Naive thymus-derived CD4-positive, alpha-beta T cell (primary cell): ENCODE data around the gene CWC27. TPM values are rescaled to one million over a fixed set of nuclear protein-coding genes. Genes with fewer than 3 reads are reported as not detected.

Source experiments
- ATAC-seq: fragments of 150-1000 bp; cut with Tn5 transposase; 2 replicates; pipeline ENCODE4 v1.10.0; 2021; ENCODE audit warnings: mild to moderate bottlenecking, moderate library complexity
- CTCF ChIA-PET: fragments of 350-600 bp; sonication (Branson Sonifier 250); formaldehyde crosslinking; loops from one replicate; lab custom pipeline; 2021; ENCODE audit warnings: antibody characterized with exemption; lab: Charles Lee
- POLR2A ChIA-PET: fragments of 350-600 bp; sonication (Branson Sonifier 250); formaldehyde crosslinking; loops from one replicate; lab custom pipeline; 2021; ENCODE audit warnings: antibody characterized with exemption, inconsistent platforms; lab: Charles Lee
- DNase-seq, 9 donors: peaks; one replicate each; pipeline versions ENCODE4 v3.0.0 to v3.0.0-alpha.2; 2020 to 2022; ENCODE audit warnings: mixed read lengths in 1 of 9
- H3K27ac ChIP-seq: one replicate; pipeline ENCODE4 v1.7.0; 2013; ENCODE audit warnings: mild to moderate bottlenecking, low read depth, low read length, moderate library complexity
- H3K27me3 ChIP-seq, 2 donors: one replicate each; pipeline ENCODE4 v1.7.0; 2013; ENCODE audit warnings: low read length in 2 of 2, mild to moderate bottlenecking in 2 of 2, moderate library complexity in 2 of 2; ENCODE audit not compliant: control insufficient read depth in 2 of 2, insufficient read depth in 2 of 2
- H3K36me3 ChIP-seq, 3 experiments: 1 replicate in 2 of 3; 2 replicates in 1 of 3; pipeline ENCODE4 v1.7.0; 2013; ENCODE audit warnings: low read length in 3 of 3, mild to moderate bottlenecking in 3 of 3, moderate library complexity in 1 of 3; ENCODE audit not compliant: insufficient read depth in 3 of 3, control insufficient read depth in 2 of 3
- H3K4me1 ChIP-seq, 2 donors: one replicate each; pipeline ENCODE4 v1.7.0; 2013; ENCODE audit warnings: low read length in 2 of 2, mild to moderate bottlenecking in 2 of 2, moderate library complexity in 1 of 2; ENCODE audit not compliant: control insufficient read depth in 2 of 2, insufficient read depth in 2 of 2
- H3K4me3 ChIP-seq: 2 replicates; pipeline ENCODE4 v1.7.0; 2013; ENCODE audit warnings: mild to moderate bottlenecking, low read length
- H3K9me3 ChIP-seq, 3 experiments: 1 replicate in 2 of 3; 2 replicates in 1 of 3; pipeline ENCODE4 v1.7.0; 2013; ENCODE audit warnings: low read length in 3 of 3; ENCODE audit not compliant: control insufficient read depth in 2 of 3
- H3K27ac Mint-ChIP-seq, 9 donors: one replicate each; pipeline ENCODE4 v1.8.0; 2020 to 2022; ENCODE audit warnings: mixed read lengths in 9 of 9, mild to moderate bottlenecking in 8 of 9, moderate library complexity in 5 of 9, inconsistent platforms in 2 of 9
- H3K27me3 Mint-ChIP-seq, 5 donors: one replicate each; pipeline ENCODE4 v1.8.0; 2021 to 2022; ENCODE audit warnings: mixed read lengths in 5 of 5, mild to moderate bottlenecking in 1 of 5
- H3K36me3 Mint-ChIP-seq, 5 donors: one replicate each; pipeline ENCODE4 v1.8.0; 2020 to 2022; ENCODE audit warnings: mixed read lengths in 5 of 5, mild to moderate bottlenecking in 3 of 5, inconsistent platforms in 1 of 5
- H3K4me1 Mint-ChIP-seq, 7 donors: one replicate each; pipeline ENCODE4 v1.8.0; 2020 to 2022; ENCODE audit warnings: mixed read lengths in 7 of 7, mild to moderate bottlenecking in 3 of 7, inconsistent platforms in 1 of 7
- H3K4me3 Mint-ChIP-seq, 10 donors: one replicate each; pipeline ENCODE4 v1.8.0; 2020 to 2022; ENCODE audit warnings: mild to moderate bottlenecking in 10 of 10, mixed read lengths in 10 of 10, moderate library complexity in 6 of 10, inconsistent platforms in 2 of 10
- H3K9me3 Mint-ChIP-seq, 11 donors: one replicate each; pipeline ENCODE4 v1.8.0; 2020 to 2022; ENCODE audit warnings: mixed read lengths in 11 of 11, mild to moderate bottlenecking in 4 of 11, inconsistent platforms in 1 of 11, moderate library complexity in 1 of 11
- intact Hi-C, 2 donors: fragments of 100-400 bp; cut with micrococcal nuclease; formaldehyde crosslinking; loops; one replicate each; pipeline ENCODE4 v1.15.1; 2023
- polyA plus RNA-seq, 2 donors: library from polyadenylated mRNA; unstranded; fragments of 300-500 nt; fragmentation: Illumina TruSeq; gene quantifications; one replicate each; pipeline ENCODE4 v1.2.3, GENCODE V29; 2021
- total RNA-seq, 6 experiments: library from RNA in 5 of 6; stranded (reverse) in 5 of 6; gene quantifications; 1 replicate in 5 of 6; 2 replicates in 1 of 6; pipeline ENCODE4 v1.2.3 and lab custom pipeline; 2021 to 2026

Gene CWC27
- total and polyA plus RNA-seq, 7 experiments from 2014 or later: 17.8 to 41.8 (median 21.1) TPM

DNA sequence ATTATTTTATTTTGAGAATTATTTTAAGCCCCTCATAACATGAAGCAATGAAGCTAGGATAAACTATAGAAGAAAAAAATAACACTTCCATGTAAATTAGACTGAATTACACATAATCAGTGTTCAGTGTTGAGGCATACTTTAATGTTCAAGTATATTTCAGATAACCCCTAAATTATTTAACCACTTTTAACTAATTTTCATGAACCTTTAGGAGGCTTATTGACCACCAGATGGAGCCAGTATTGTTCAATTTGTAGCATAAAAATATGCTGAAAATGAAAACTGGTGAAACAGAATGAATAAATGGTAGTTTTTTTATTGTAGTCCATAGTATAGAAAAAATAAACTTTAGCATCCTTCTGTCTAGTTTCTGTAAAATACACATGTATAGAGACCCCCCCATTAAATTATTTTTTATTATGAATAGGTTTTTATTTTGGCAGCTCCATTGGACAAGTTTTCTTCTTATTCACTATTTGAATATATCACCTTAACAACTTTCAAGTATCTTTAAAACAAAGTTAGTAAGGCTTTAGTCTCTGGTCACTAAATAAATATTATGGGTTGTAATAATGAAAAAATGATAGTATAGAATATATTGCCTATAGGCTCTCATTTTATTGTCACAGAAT lies 190.1 kb downstream of the CWC27 start:
- H3K4me3 Mint-ChIP-seq: no peak overlapping the region
- H3K27me3 ChIP-seq: no peaks in the 10 kb centered on the region
- peaks cover 4 to 15% (median 10%) of the 10 kb centered on the region in 5 donors for H3K36me3 Mint-ChIP-seq
- DNase-seq (peak in 5 of 9 donors; percentile 3 to 20 (median 9)), ATAC-seq (no peak)
- intact Hi-C loops: loop anchor here (1.0 to 10.0 kb wide), 4 partner anchors 78 to 524 kb away; no protein-coding TSS in a partner anchor
- peaks cover 0 to 16% (median 6%) of the 10 kb centered on the region in 11 donors for H3K9me3 Mint-ChIP-seq
- no peaks in the 10 kb centered on the region for H3K4me1 Mint-ChIP-seq
- POLR2A ChIA-PET: interaction anchor here (0.6 kb wide), 1 partner anchor 21 kb away, joined by 3 read pairs; no protein-coding TSS in a partner anchor
- H3K27ac ChIP-seq: no peak overlapping the region
- no peaks in the 10 kb centered on the region for H3K4me1 ChIP-seq
- no peaks in the 10 kb centered on the region for H3K36me3 ChIP-seq
- H3K27me3 Mint-ChIP-seq: peaks cover 0 to 3% (median 0%) of the 10 kb centered on the region in 5 donors
- peaks cover 0 to 5% (median 4%) of the 10 kb centered on the region in 3 experiments for H3K9me3 ChIP-seq
- CTCF ChIA-PET: interaction anchor here (0.6 to 4.4 kb wide), 5 partner anchors 89 to 525 kb away, joined by 3 to 25 read pairs (median 3); partner anchors contain the start of gene ADAMTS6
- H3K4me3 ChIP-seq: no peak overlapping the region
- no peak overlapping the region for H3K27ac Mint-ChIP-seq

GRCh38 chr5:64963278-64963677 lies 194.5 kb downstream of the CWC27 start:
- Histone ChIP-seq H3K27ac (no peak overlapping the region), H3K36me3 (no peaks in the 10 kb centered on the region), H3K4me1 (no peaks in the 10 kb centered on the region), H3K9me3 (peaks cover 0 to 5% (median 4%) of the 10 kb centered on the region in 3 experiments), H3K27me3 (no peaks in the 10 kb centered on the region), H3K4me3 (no peak overlapping the region)
- Mint-ChIP-seq H3K4me3 (no peak overlapping the region), H3K36me3 (peaks cover 4 to 19% (median 10%) of the 10 kb centered on the region in 5 donors), H3K4me1 (no peaks in the 10 kb centered on the region), H3K27me3 (no peaks in the 10 kb centered on the region), H3K27ac (no peak overlapping the region), H3K9me3 (peaks cover 0 to 17% (median 6%) of the 10 kb centered on the region in 11 donors)
- DNase-seq (no peak), ATAC-seq (no peak)
- CTCF ChIA-PET: no interaction called here
- intact Hi-C loops: no loop called here
- POLR2A ChIA-PET: no interaction called here

GRCh38 chr5:64968591-64969110 lies 199.9 kb downstream of the CWC27 start:
- intact Hi-C loops: no loop called here
- Mint-ChIP-seq H3K36me3 (peaks cover 4 to 38% (median 26%) of the 10 kb centered on the region in 5 donors), H3K27me3 (no peaks in the 10 kb centered on the region), H3K27ac (no peak overlapping the region), H3K4me1 (peaks cover 0 to 6% (median 5%) of the 10 kb centered on the region in 7 donors), H3K9me3 (peaks cover 0 to 3% (median 0%) of the 10 kb centered on the region in 11 donors), H3K4me3 (no peak overlapping the region)
- H3K4me1 ChIP-seq: no peaks in the 10 kb centered on the region
- ChIA-PET POLR2A (no interaction called here), CTCF (no interaction called here)
- DNase-seq (no peak), ATAC-seq (no peak)
- H3K36me3 ChIP-seq: peaks cover 0 to 5% (median 0%) of the 10 kb centered on the region in 3 experiments
- H3K9me3 ChIP-seq: peaks cover 0 to 1% (median 0%) of the 10 kb centered on the region in 3 experiments
- no peak overlapping the region for H3K27ac ChIP-seq
- no peaks in the 10 kb centered on the region for H3K27me3 ChIP-seq
- H3K4me3 ChIP-seq: no peak overlapping the region

DNA sequence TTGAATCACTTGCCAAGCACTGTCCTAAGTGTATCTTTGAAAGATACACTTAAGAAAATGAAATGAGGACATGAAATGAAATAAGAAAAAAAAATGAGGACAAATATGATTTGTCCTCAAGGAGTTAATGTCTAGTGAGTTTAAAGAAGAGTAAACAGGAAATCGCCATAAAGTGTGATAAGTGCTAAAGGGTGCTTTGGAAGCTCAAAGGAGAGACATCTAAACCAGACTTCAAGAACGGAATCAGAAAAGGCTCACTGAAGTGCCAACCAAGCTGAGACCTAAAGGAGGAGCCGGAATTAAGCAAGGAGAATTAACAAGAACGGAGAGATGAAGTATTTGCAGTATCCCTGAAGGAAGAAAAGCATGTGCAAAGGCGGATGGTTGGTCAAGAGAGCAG lies 200.8 kb downstream of the CWC27 start:
- CTCF ChIA-PET: no interaction called here
- Mint-ChIP-seq H3K36me3 (peaks cover 4 to 43% (median 32%) of the 10 kb centered on the region in 5 donors), H3K4me1 (peaks cover 0 to 6% (median 5%) of the 10 kb centered on the region in 7 donors), H3K27ac (peak overlapping the region in 4 of 9 donors; percentile 3 to 32 (median 20)), H3K27me3 (no peaks in the 10 kb centered on the region), H3K4me3 (no peak overlapping the region), H3K9me3 (peaks cover 0 to 2% (median 0%) of the 10 kb centered on the region in 11 donors)
- Histone ChIP-seq H3K27ac (no peak overlapping the region), H3K27me3 (no peaks in the 10 kb centered on the region), H3K4me3 (no peak overlapping the region), H3K9me3 (no peaks in the 10 kb centered on the region), H3K4me1 (no peaks in the 10 kb centered on the region), H3K36me3 (peaks cover 0 to 8% (median 0%) of the 10 kb centered on the region in 3 experiments)
- DNase-seq (no peak), ATAC-seq (no peak)
- POLR2A ChIA-PET: no interaction called here
- intact Hi-C loops: no loop called here

- Histone ChIP-seq H3K9me3 (no peaks in the 10 kb centered on the region), H3K27ac (no peak overlapping the region), H3K4me1 (no peaks in the 10 kb centered on the region), H3K27me3 (no peaks in the 10 kb centered on the region), H3K36me3 (peaks cover 0 to 8% (median 0%) of the 10 kb centered on the region in 3 experiments), H3K4me3 (no peak overlapping the region)
- Mint-ChIP-seq H3K9me3 (peaks cover 0 to 2% (median 0%) of the 10 kb centered on the region in 11 donors), H3K36me3 (peaks cover 4 to 53% (median 32%) of the 10 kb centered on the region in 5 donors), H3K4me1 (peaks cover 0 to 6% (median 5%) of the 10 kb centered on the region in 7 donors), H3K27me3 (no peaks in the 10 kb centered on the region), H3K4me3 (no peak overlapping the region), H3K27ac (no peak overlapping the region)
- ChIA-PET CTCF (no interaction called here), POLR2A (no interaction called here)
- DNase-seq (no peak), ATAC-seq (no peak)
- intact Hi-C loops: no loop called here
These were observed 202.8 kb downstream of the CWC27 start for GRCh38 chr5:64971513-64971912.

DNA sequence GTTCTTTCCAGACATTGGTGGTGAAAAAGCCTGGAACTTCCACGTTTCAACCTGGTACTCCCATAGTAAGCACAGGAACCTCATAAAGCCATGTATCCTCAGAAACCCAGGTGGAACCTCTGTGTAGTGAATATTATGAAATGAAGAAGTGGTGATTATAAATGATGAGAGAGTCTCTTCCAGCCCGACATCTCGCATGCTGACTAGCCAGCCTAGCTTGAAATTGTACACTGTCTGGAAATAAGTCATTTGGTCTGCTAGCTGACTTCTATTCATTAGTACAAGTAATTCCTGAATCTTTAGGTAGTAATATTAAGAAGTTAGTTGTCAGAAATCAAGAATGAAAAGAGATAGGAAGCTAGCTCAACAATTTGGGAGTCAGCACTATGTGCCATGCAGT lies 203.3 kb downstream of the CWC27 start:
- POLR2A ChIA-PET: no interaction called here
- DNase-seq (no peak), ATAC-seq (no peak)
- Mint-ChIP-seq H3K4me1 (peaks cover 0 to 6% (median 5%) of the 10 kb centered on the region in 7 donors), H3K4me3 (no peak overlapping the region), H3K27ac (no peak overlapping the region), H3K27me3 (no peaks in the 10 kb centered on the region), H3K36me3 (peaks cover 4 to 56% (median 32%) of the 10 kb centered on the region in 5 donors), H3K9me3 (peaks cover 0 to 2% (median 0%) of the 10 kb centered on the region in 11 donors)
- H3K4me3 ChIP-seq: no peak overlapping the region
- no peaks in the 10 kb centered on the region for H3K9me3 ChIP-seq
- intact Hi-C loops: no loop called here
- H3K27ac ChIP-seq: no peak overlapping the region
- CTCF ChIA-PET: no interaction called here
- H3K36me3 ChIP-seq: peaks cover 0 to 8% (median 0%) of the 10 kb centered on the region in 3 experiments
- no peaks in the 10 kb centered on the region for H3K4me1 ChIP-seq
- H3K27me3 ChIP-seq: no peaks in the 10 kb centered on the region
